GM23248 (cell line): ENCODE measurements around the gene IGFL4. TPM values are rescaled to one million over a fixed set of nuclear protein-coding genes. Genes with fewer than 3 reads are reported as not detected.

Source experiments
- DNase-seq: peaks from one replicate; pipeline ENCODE4 v3.0.0-alpha.2; 2015
- H2AFZ ChIP-seq: fragments of 200-600 bp; sonication (generic); 2 replicates; pipeline ENCODE4 v1.6.1; 2016; ENCODE audit warnings: antibody characterized with exemption
- H3F3A ChIP-seq: fragments of 200-600 bp; sonication (generic); 2 replicates; pipeline ENCODE4 v1.6.1; 2016; ENCODE audit warnings: mild to moderate bottlenecking, antibody characterized with exemption, mixed run types; ENCODE audit not compliant: insufficient read depth
- H3K27ac ChIP-seq: fragments of 200-600 bp; sonication (generic); 2 replicates; pipeline ENCODE4 v1.5.1; 2016; ENCODE audit warnings: mild to moderate bottlenecking
- H3K27me3 ChIP-seq: fragments of 200-600 bp; sonication (generic); replicated peaks from 2 replicates; pipeline ENCODE4 v1.6.1; 2016; ENCODE audit warnings: mild to moderate bottlenecking; ENCODE audit not compliant: insufficient read depth
- H3K36me3 ChIP-seq: fragments of 200-600 bp; sonication (generic); 2 replicates; pipeline ENCODE4 v1.6.1; 2016; ENCODE audit warnings: low read depth, mild to moderate bottlenecking
- H3K4me1 ChIP-seq: fragments of 200-600 bp; sonication (generic); 2 replicates; pipeline ENCODE4 v1.6.1; 2016; ENCODE audit warnings: mild to moderate bottlenecking; ENCODE audit not compliant: insufficient read depth
- H3K4me2 ChIP-seq: fragments of 200-600 bp; sonication (generic); one replicate; pipeline ENCODE4 v1.6.1; 2016; ENCODE audit warnings: mild to moderate bottlenecking; ENCODE audit not compliant: unreplicated experiment
- H3K4me3 ChIP-seq: fragments of 200-600 bp; sonication (generic); 2 replicates; pipeline ENCODE4 v1.5.1; 2016; ENCODE audit warnings: mild to moderate bottlenecking
- H3K79me2 ChIP-seq: fragments of 200-600 bp; sonication (generic); 2 replicates; pipeline ENCODE4 v1.6.1; 2016; ENCODE audit warnings: mild to moderate bottlenecking; ENCODE audit not compliant: insufficient read depth
- H3K9ac ChIP-seq: fragments of 200-600 bp; sonication (generic); 2 replicates; pipeline ENCODE4 v1.6.1; 2016; ENCODE audit warnings: mild to moderate bottlenecking
- H3K9me2 ChIP-seq: fragments of 200-600 bp; sonication (generic); 2 replicates; pipeline ENCODE4 v1.6.1; 2016; ENCODE audit warnings: mixed run types, mild to moderate bottlenecking, moderate library complexity; ENCODE audit not compliant: insufficient read depth
- H3K9me3 ChIP-seq: fragments of 200-600 bp; sonication (generic); one replicate; pipeline ENCODE4 v1.6.1; 2017; ENCODE audit warnings: low read depth
- H4K20me1 ChIP-seq: fragments of 200-600 bp; sonication (generic); 2 replicates; pipeline ENCODE4 v1.6.0; 2016; ENCODE audit not compliant: insufficient read depth
- EZH2 ChIP-seq: fragments of 200-600 bp; sonication (generic); IDR thresholded peaks from 2 replicates; pipeline ENCODE4 v1.6.1; 2018; ENCODE audit warnings: antibody characterized with exemption, mild to moderate bottlenecking; ENCODE audit not compliant: insufficient read depth, poor library complexity, severe bottlenecking
- EZH2phosphoT487 ChIP-seq: fragments of 200-600 bp; sonication (generic); IDR thresholded peaks from 2 replicates; pipeline ENCODE4 v1.6.1; 2018; ENCODE audit warnings: antibody characterized with exemption, moderate library complexity, mild to moderate bottlenecking, low read depth; ENCODE audit not compliant: insufficient read depth
- WGBS, 2 experiments: methylation state at CpG; one replicate each; pipeline ENCODE4 v1.1.6; 2015 to 2017; ENCODE audit warnings: low lambda C conversion rate in 2 of 2, low coverage in 1 of 2; ENCODE audit errors: missing lambda C conversion rate in 2 of 2; 5-methylcytosine and 5-hydroxymethylcytosine counted together
- in situ Hi-C: fragments of 300-500 bp; cut with MboI; formaldehyde crosslinking; loops from 2 replicates; pipeline ENCODE4 v1.15.0; 2020
- polyA plus RNA-seq: library from polyadenylated mRNA; unstranded; fragments of >200 nt; fragmentation: Nextera tagmentation; extraction: Ambion mirVana; gene quantifications from 2 replicates; pipeline ENCODE4 v1.2.1, GENCODE V29; 2016
- total RNA-seq: library from RNA; depleted of rRNA; stranded (reverse); fragments of >200 nt; shearing (Covaris generic); gene quantifications from 2 replicates; pipeline ENCODE4 v1.2.3, GENCODE V29; 2014

Gene IGFL4
- total and polyA plus RNA-seq, 2 experiments from 2014 or later = not detected

GRCh38 chr19:46077815-46078167 is 37.0 kb upstream of the IGFL4 start:
- Histone ChIP-seq H3K79me2 (no peaks in the 10 kb centered on the region), H3K4me2 (no peak overlapping the region), H3K9me2 (no peaks in the 10 kb centered on the region), H3K4me1 (peaks cover 18% of the 10 kb centered on the region), H2AFZ (no peak overlapping the region), H3K9me3 (no peaks in the 10 kb centered on the region), H3F3A (peaks cover 30% of the 10 kb centered on the region), H4K20me1 (no peaks in the 10 kb centered on the region), H3K27ac (no peak overlapping the region), H3K4me3 (no peak overlapping the region), H3K9ac (no peak overlapping the region), H3K36me3 (no peaks in the 10 kb centered on the region), H3K27me3 (peaks cover 51% of the 10 kb centered on the region)
- no peak for TF ChIP-seq EZH2phosphoT487
- DNase-seq = no peak
- in situ Hi-C loops = loop anchor here (5.0 kb wide), 1 partner anchor 50 kb away; no protein-coding TSS in a partner anchor
- 21 to 27% methylated on average over 6 of the region's 6 CpGs for WGBS, 2 experiments

- peaks cover 25% of the 10 kb centered on the region for H3F3A ChIP-seq
- no peaks in the 10 kb centered on the region for H3K9me2 ChIP-seq
- 1 to 2% methylated on average over 46 to 50 of the region's 50 CpGs for WGBS, 2 experiments
- H2AFZ ChIP-seq = no peak overlapping the region
- H3K36me3 ChIP-seq = no peaks in the 10 kb centered on the region
- no peak overlapping the region for H3K27ac ChIP-seq
- TF ChIP-seq EZH2 = no peak
- DNase-seq = peak; percentile 90
- H3K79me2 ChIP-seq = no peaks in the 10 kb centered on the region
- in situ Hi-C loops = loop anchor here (5.0 kb wide), 1 partner anchor 50 kb away; no protein-coding TSS in a partner anchor
- peak overlapping the region; percentile 26 for H3K4me2 ChIP-seq
- H3K9ac ChIP-seq = no peak overlapping the region
- H4K20me1 ChIP-seq = no peaks in the 10 kb centered on the region
- peaks cover 56% of the 10 kb centered on the region for H3K27me3 ChIP-seq
- peaks cover 13% of the 10 kb centered on the region for H3K4me1 ChIP-seq
- H3K9me3 ChIP-seq = no peaks in the 10 kb centered on the region
- 0 out of 2 replicates have a peak overlapping the region, but pooled peaks have one; percentile 16 for H3K4me3 ChIP-seq
These were observed 36.4 kb upstream of the IGFL4 start for GRCh38 chr19:46076951-46077814.

- no peak for DNase-seq
- Histone ChIP-seq H3K36me3 (no peaks in the 10 kb centered on the region), H3K4me3 (no peak overlapping the region), H3K4me2 (no peak overlapping the region), H3K27ac (no peak overlapping the region), H3K27me3 (peaks cover 66% of the 10 kb centered on the region), H4K20me1 (no peaks in the 10 kb centered on the region), H3K4me1 (peaks cover 13% of the 10 kb centered on the region), H3K9ac (no peak overlapping the region), H3K9me3 (no peaks in the 10 kb centered on the region), H3F3A (peaks cover 17% of the 10 kb centered on the region), H2AFZ (no peak overlapping the region), H3K9me2 (no peaks in the 10 kb centered on the region), H3K79me2 (no peaks in the 10 kb centered on the region)
- in situ Hi-C loops = loop anchor here (5.0 kb wide), 1 partner anchor 49 kb away; no protein-coding TSS in a partner anchor
- peak; percentile 50 for TF ChIP-seq EZH2
- no peak for TF ChIP-seq EZH2phosphoT487
- WGBS, 2 experiments = 30 to 32% methylated on average over 9 of the region's 9 CpGs
These were observed 35.5 kb upstream of the IGFL4 start for GRCh38 chr19:46076031-46076880.

- no peaks in the 10 kb centered on the region for H3K36me3 ChIP-seq
- WGBS, 2 experiments = 80 to 85% methylated on average over 3 of the region's 3 CpGs
- TF ChIP-seq EZH2 = no peak
- TF ChIP-seq EZH2phosphoT487 = no peak
- no peak overlapping the region for H3K4me3 ChIP-seq
- no peaks in the 10 kb centered on the region for H3K9me2 ChIP-seq
- peaks cover 60% of the 10 kb centered on the region for H3K27me3 ChIP-seq
- in situ Hi-C loops = no loop called here
- no peak overlapping the region for H3K4me2 ChIP-seq
- no peaks in the 10 kb centered on the region for H3K9me3 ChIP-seq
- H4K20me1 ChIP-seq = no peaks in the 10 kb centered on the region
- H3K9ac ChIP-seq = no peak overlapping the region
- peaks cover 24% of the 10 kb centered on the region for H3F3A ChIP-seq
- no peaks in the 10 kb centered on the region for H3K79me2 ChIP-seq
- DNase-seq = peak; percentile 43
- H3K4me1 ChIP-seq = peaks cover 25% of the 10 kb centered on the region
- no peak overlapping the region for H2AFZ ChIP-seq
- no peak overlapping the region for H3K27ac ChIP-seq
These were observed 32.6 kb upstream of the IGFL4 start for GRCh38 chr19:46073268-46073922.
